OCI-LY3 (cell line): ENCODE measurements around the gene TBXA2R.

ENCODE experiments used
- EZH2phosphoT487 ChIP-seq: fragments of 200-600 bp; shearing (Covaris generic); IDR thresholded peaks from 2 replicates; pipeline ENCODE4 v1.6.1; 2018; ENCODE audit warnings: antibody characterized with exemption, mixed run types, low read depth
- TF ChIP-seq, protein P1 (sequence below): fragments of 200-600, 300-600 bp; sonication (generic); IDR thresholded peaks from 2 replicates; pipeline ENCODE4 v1.5.1; 2014; ENCODE audit warnings: antibody characterized with exemption, low read length, low read depth

DNA sequence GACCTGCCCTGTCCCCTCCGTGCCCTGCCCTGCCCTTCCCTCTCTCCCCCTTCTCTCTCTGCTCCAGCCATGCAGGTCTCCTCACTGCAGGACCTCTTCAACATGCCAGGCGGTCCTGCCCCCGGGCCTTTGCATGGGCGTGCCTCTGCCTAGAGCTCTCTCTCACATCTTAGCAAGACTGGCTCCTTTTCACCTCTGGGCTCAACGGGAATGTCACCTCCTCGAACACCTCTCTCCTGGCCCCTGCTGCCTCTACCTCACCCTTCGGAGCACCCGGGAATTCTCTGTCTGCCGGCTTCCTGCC lies 54.9 kb downstream of the TBXA2R start:
- TF ChIP-seq, protein P1, sequence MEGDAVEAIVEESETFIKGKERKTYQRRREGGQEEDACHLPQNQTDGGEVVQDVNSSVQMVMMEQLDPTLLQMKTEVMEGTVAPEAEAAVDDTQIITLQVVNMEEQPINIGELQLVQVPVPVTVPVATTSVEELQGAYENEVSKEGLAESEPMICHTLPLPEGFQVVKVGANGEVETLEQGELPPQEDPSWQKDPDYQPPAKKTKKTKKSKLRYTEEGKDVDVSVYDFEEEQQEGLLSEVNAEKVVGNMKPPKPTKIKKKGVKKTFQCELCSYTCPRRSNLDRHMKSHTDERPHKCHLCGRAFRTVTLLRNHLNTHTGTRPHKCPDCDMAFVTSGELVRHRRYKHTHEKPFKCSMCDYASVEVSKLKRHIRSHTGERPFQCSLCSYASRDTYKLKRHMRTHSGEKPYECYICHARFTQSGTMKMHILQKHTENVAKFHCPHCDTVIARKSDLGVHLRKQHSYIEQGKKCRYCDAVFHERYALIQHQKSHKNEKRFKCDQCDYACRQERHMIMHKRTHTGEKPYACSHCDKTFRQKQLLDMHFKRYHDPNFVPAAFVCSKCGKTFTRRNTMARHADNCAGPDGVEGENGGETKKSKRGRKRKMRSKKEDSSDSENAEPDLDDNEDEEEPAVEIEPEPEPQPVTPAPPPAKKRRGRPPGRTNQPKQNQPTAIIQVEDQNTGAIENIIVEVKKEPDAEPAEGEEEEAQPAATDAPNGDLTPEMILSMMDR = no peak
- TF ChIP-seq EZH2phosphoT487 = no peak
